Prostate gland (tissue), 2 donors: ENCODE data around the gene CEP128.

ENCODE experiments used
- POLR2AphosphoS5 ChIP-seq: sonication (generic); formaldehyde crosslinking; IDR thresholded peaks from one replicate; pipeline ENCODE4 v1.6.1; 2017; ENCODE audit warnings: antibody characterized with exemption
- TF ChIP-seq, protein P1 (sequence below), 4 experiments: fragments of 200-600 bp in 2 of 4; fragments of 450-650 bp in 2 of 4; sonication (generic) in 2 of 4; IDR thresholded peaks; 1 replicate in 3 of 4; 2 replicates in 1 of 4; pipeline ENCODE4 v1.5.1; 2016 to 2019; ENCODE audit warnings: antibody characterized with exemption in 4 of 4, mild to moderate bottlenecking in 2 of 4, moderate library complexity in 2 of 4

DNA sequence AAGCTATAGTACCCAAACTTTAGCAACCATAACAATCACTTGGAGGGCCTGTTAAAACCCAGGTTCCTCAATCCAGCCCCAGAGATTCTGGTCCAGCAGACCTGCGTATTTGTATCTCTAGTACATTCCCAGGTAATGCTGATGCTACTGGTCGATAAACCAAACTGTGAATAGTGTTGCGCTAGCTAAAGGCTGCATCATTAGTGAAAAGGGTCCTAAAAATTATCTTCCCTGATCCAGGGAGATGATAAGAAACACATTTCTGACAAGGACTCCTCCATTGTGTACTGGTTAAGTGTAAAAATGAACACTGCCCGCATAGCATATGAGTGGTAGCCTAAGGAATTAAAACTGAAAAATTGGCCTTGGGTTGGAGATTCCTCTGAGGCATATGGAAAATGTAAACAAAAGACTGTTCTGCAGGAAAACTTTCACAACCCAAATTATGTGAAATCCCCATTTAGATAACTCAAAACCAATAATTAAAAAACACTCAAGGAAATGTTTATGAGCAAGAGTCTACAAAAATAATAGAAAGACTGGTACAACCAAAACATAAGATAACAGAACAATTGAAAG is 322.7 kb downstream of the CEP128 start:
- TF ChIP-seq, protein P1, sequence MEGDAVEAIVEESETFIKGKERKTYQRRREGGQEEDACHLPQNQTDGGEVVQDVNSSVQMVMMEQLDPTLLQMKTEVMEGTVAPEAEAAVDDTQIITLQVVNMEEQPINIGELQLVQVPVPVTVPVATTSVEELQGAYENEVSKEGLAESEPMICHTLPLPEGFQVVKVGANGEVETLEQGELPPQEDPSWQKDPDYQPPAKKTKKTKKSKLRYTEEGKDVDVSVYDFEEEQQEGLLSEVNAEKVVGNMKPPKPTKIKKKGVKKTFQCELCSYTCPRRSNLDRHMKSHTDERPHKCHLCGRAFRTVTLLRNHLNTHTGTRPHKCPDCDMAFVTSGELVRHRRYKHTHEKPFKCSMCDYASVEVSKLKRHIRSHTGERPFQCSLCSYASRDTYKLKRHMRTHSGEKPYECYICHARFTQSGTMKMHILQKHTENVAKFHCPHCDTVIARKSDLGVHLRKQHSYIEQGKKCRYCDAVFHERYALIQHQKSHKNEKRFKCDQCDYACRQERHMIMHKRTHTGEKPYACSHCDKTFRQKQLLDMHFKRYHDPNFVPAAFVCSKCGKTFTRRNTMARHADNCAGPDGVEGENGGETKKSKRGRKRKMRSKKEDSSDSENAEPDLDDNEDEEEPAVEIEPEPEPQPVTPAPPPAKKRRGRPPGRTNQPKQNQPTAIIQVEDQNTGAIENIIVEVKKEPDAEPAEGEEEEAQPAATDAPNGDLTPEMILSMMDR (IDR thresholded peaks at IDR 0.05), result no peak
- no peak for TF ChIP-seq POLR2AphosphoS5
